Thyroid gland (tissue), 4 donors: ENCODE measurements around the gene TMC3.

Source experiments
- CTCF ChIP-seq, 6 experiments: fragments of 200-600 bp in 3 of 6; fragments of 450-650 bp in 3 of 6; sonication (generic) in 3 of 6; IDR thresholded peaks; one replicate each; pipeline ENCODE4 v1.5.1; 2016 to 2019; ENCODE audit warnings: antibody characterized with exemption in 6 of 6, mild to moderate bottlenecking in 2 of 6, inconsistent platforms in 1 of 6, moderate library complexity in 1 of 6
- POLR2A ChIP-seq, 2 donors: fragments of 450-650 bp; IDR thresholded peaks; one replicate each; pipeline ENCODE4 v1.6.1; 2017; ENCODE audit warnings: antibody characterized with exemption in 2 of 2, mild to moderate bottlenecking in 2 of 2, moderate library complexity in 1 of 2

- no peak for TF ChIP-seq CTCF (IDR thresholded peaks at IDR 0.05)
- no peak for TF ChIP-seq POLR2A (IDR thresholded peaks at IDR 0.05)
Measured at GRCh38 chr15:81310480-81310879, 63.5 kb downstream of the TMC3 start.
